ENCODE data around the gene NPPB.

- no peak for TF ChIP-seq TAF1 (IDR thresholded peaks at IDR 0.05; ENCODE audit: low read depth)
- TF ChIP-seq, protein P1, sequence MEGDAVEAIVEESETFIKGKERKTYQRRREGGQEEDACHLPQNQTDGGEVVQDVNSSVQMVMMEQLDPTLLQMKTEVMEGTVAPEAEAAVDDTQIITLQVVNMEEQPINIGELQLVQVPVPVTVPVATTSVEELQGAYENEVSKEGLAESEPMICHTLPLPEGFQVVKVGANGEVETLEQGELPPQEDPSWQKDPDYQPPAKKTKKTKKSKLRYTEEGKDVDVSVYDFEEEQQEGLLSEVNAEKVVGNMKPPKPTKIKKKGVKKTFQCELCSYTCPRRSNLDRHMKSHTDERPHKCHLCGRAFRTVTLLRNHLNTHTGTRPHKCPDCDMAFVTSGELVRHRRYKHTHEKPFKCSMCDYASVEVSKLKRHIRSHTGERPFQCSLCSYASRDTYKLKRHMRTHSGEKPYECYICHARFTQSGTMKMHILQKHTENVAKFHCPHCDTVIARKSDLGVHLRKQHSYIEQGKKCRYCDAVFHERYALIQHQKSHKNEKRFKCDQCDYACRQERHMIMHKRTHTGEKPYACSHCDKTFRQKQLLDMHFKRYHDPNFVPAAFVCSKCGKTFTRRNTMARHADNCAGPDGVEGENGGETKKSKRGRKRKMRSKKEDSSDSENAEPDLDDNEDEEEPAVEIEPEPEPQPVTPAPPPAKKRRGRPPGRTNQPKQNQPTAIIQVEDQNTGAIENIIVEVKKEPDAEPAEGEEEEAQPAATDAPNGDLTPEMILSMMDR (IDR thresholded peaks at IDR 0.05; ENCODE audit: poor library complexity, severe bottlenecking): no peak
- no peak for TF ChIP-seq EZH2 (IDR thresholded peaks at IDR 0.05; ENCODE audit: borderline replicate concordance, insufficient read depth, low read length, poor library complexity, severe bottlenecking)
- no peak for TF ChIP-seq EP300 (conservative IDR thresholded peaks at IDR 0.05; ENCODE audit: poor library complexity, severe bottlenecking)
- no peak for TF ChIP-seq RAD21 (conservative IDR thresholded peaks at IDR 0.05)
- TF ChIP-seq REST (IDR thresholded peaks at IDR 0.05; ENCODE audit: borderline replicate concordance): no peak
Measured at GRCh38 chr1:11826946-11827345, 31.8 kb downstream of the NPPB start.

Data from neural cell (in vitro differentiated cells).